Activated CD8-positive, alpha-beta T cell treated with anti-CD3 and anti-CD28 coated beads, Interleukin-2, amount 10 ng/mL, durations not matched to agents 7 days and 5 days (primary cell): ENCODE measurements around the gene SUV39H1. TPM values are rescaled to one million over a fixed set of nuclear protein-coding genes. Genes with fewer than 3 reads are reported as not detected.
"Not testable (repeated sequence)": the region's sequence is repeated elsewhere in the genome, so short reads cannot be mapped to it uniquely, and the experiment has no call there.

Experiments used
- ATAC-seq: fragments of 150-1000 bp; cut with Tn5 transposase; one replicate; pipeline ENCODE4 v1.10.0; 2021; ENCODE audit warnings: moderate library complexity
- CTCF ChIA-PET: fragments of 350-600 bp; sonication (Branson Sonifier 250); formaldehyde crosslinking; loops from one replicate; lab custom pipeline; 2021; ENCODE audit warnings: antibody characterized with exemption; lab: Charles Lee
- POLR2A ChIA-PET: fragments of 350-600 bp; sonication (Branson Sonifier 250); formaldehyde crosslinking; loops from one replicate; lab custom pipeline; 2021; ENCODE audit warnings: antibody characterized with exemption; lab: Charles Lee
- DNase-seq: peaks from one replicate; pipeline ENCODE4 v3.0.0-alpha.2; 2020
- H3K27ac Mint-ChIP-seq: one replicate; pipeline ENCODE4 v1.8.0; 2021; ENCODE audit warnings: mild to moderate bottlenecking, mixed read lengths
- H3K27me3 Mint-ChIP-seq: one replicate; pipeline ENCODE4 v1.8.0; 2021; ENCODE audit warnings: low read depth, mixed read lengths
- H3K36me3 Mint-ChIP-seq: one replicate; pipeline ENCODE4 v1.8.0; 2021; ENCODE audit warnings: low read depth, mixed read lengths
- H3K4me1 Mint-ChIP-seq: one replicate; pipeline ENCODE4 v1.8.0; 2021; ENCODE audit warnings: low read depth, mixed read lengths
- H3K4me3 Mint-ChIP-seq: one replicate; pipeline ENCODE4 v1.8.0; 2021; ENCODE audit warnings: mild to moderate bottlenecking, mixed read lengths
- H3K9me3 Mint-ChIP-seq: one replicate; pipeline ENCODE4 v1.8.0; 2022; ENCODE audit warnings: mixed read lengths; ENCODE audit not compliant: insufficient read depth
- total RNA-seq, 2 experiments: library from RNA; stranded (reverse); gene quantifications; one replicate each; pipeline ENCODE4 v1.2.3, GENCODE V29; 2021

Gene SUV39H1
- total RNA-seq, 2 experiments from 2014 or later = 33.2 to 35.3 TPM

GRCh38 chrX:48668187-48668586 is 28.3 kb upstream of the SUV39H1 start:
- H3K27me3 Mint-ChIP-seq, DNase-seq, H3K4me3 Mint-ChIP-seq, H3K27ac Mint-ChIP-seq, POLR2A ChIA-PET, H3K36me3 Mint-ChIP-seq, CTCF ChIA-PET, H3K9me3 Mint-ChIP-seq, H3K4me1 Mint-ChIP-seq, ATAC-seq: not testable (repeated sequence)

GRCh38 chrX:48676106-48676892 is 20.2 kb upstream of the SUV39H1 start:
- Mint-ChIP-seq H3K27ac (peak overlapping the region; percentile 92), H3K4me3 (peak overlapping the region; percentile 92), H3K9me3 (no peaks in the 10 kb centered on the region), H3K27me3 (no peaks in the 10 kb centered on the region), H3K4me1 (peaks cover 33% of the 10 kb centered on the region), H3K36me3 (peaks cover 7% of the 10 kb centered on the region)
- DNase-seq = peak; percentile 89
- ChIA-PET POLR2A (interaction anchor here (1.0 to 1.1 kb wide), 4 partner anchors 19 to 261 kb away, joined by 3 to 4 read pairs (median 3); partner anchors contain the start of gene RBM3), CTCF (interaction anchor here (0.8 kb wide), 1 partner anchor 32 kb away, joined by 3 read pairs; no protein-coding TSS in a partner anchor)
- ATAC-seq = peak; percentile 97

- POLR2A ChIA-PET = interaction anchor here (1.0 to 1.1 kb wide), 4 partner anchors 19 to 261 kb away, joined by 3 to 4 read pairs (median 3); partner anchors contain the start of gene RBM3
- CTCF ChIA-PET = interaction anchor here (0.8 kb wide), 1 partner anchor 32 kb away, joined by 3 read pairs; no protein-coding TSS in a partner anchor
- ATAC-seq = peak; percentile 27
- Mint-ChIP-seq H3K27me3 (no peaks in the 10 kb centered on the region), H3K36me3 (peaks cover 7% of the 10 kb centered on the region), H3K27ac (peak overlapping the region; percentile 92), H3K9me3 (no peaks in the 10 kb centered on the region), H3K4me1 (peaks cover 33% of the 10 kb centered on the region), H3K4me3 (peak overlapping the region; percentile 92)
- DNase-seq = no peak
Measured at GRCh38 chrX:48676893-48677270, 19.7 kb upstream of the SUV39H1 start.

GRCh38 chrX:48677516-48677915 is 19.0 kb upstream of the SUV39H1 start:
- no peaks in the 10 kb centered on the region for H3K9me3 Mint-ChIP-seq

GRCh38 chrX:48680467-48680866 is 16.1 kb upstream of the SUV39H1 start:
- ATAC-seq, H3K27me3 Mint-ChIP-seq, H3K9me3 Mint-ChIP-seq, CTCF ChIA-PET, POLR2A ChIA-PET, H3K4me3 Mint-ChIP-seq: not testable (repeated sequence)
- H3K4me1 Mint-ChIP-seq = peaks cover 55% of the 10 kb centered on the region
- H3K27ac Mint-ChIP-seq = peak overlapping the region; percentile 57
- peak; percentile 63 for DNase-seq
- peaks cover 27% of the 10 kb centered on the region for H3K36me3 Mint-ChIP-seq

More at GRCh38 chrX:48677516-48677915, 19.0 kb upstream of the SUV39H1 start:
- ATAC-seq (no peak), DNase-seq (no peak)
- ChIA-PET CTCF (no interaction called here), POLR2A (interaction anchor here (0.5 to 1.1 kb wide), 2 partner anchors 260 to 300 kb away, joined by 3 read pairs; no protein-coding TSS in a partner anchor)
- peak overlapping the region; percentile 92 for H3K27ac Mint-ChIP-seq
- H3K4me3 Mint-ChIP-seq = peak overlapping the region; percentile 92
- H3K4me1 Mint-ChIP-seq = peaks cover 38% of the 10 kb centered on the region
- peaks cover 7% of the 10 kb centered on the region for H3K36me3 Mint-ChIP-seq
- H3K27me3 Mint-ChIP-seq = no peaks in the 10 kb centered on the region

GRCh38 chrX:48680925-48681324 is 15.6 kb upstream of the SUV39H1 start:
- DNase-seq, POLR2A ChIA-PET, ATAC-seq, CTCF ChIA-PET, H3K9me3 Mint-ChIP-seq, H3K4me3 Mint-ChIP-seq, H3K27me3 Mint-ChIP-seq: not testable (repeated sequence)
- peaks cover 31% of the 10 kb centered on the region for H3K36me3 Mint-ChIP-seq
- peaks cover 55% of the 10 kb centered on the region for H3K4me1 Mint-ChIP-seq
- peak overlapping the region; percentile 57 for H3K27ac Mint-ChIP-seq

- H3K27ac Mint-ChIP-seq = no peak overlapping the region
- ATAC-seq (no peak), DNase-seq (no peak)
- H3K36me3 Mint-ChIP-seq = peaks cover 39% of the 10 kb centered on the region
- no peaks in the 10 kb centered on the region for H3K9me3 Mint-ChIP-seq
- no peak overlapping the region for H3K4me3 Mint-ChIP-seq
- ChIA-PET POLR2A (interaction anchor here (1.0 kb wide), 1 partner anchor 119 kb away, joined by 6 read pairs; no protein-coding TSS in a partner anchor), CTCF (no interaction called here)
- peaks cover 62% of the 10 kb centered on the region for H3K4me1 Mint-ChIP-seq
- no peaks in the 10 kb centered on the region for H3K27me3 Mint-ChIP-seq
Measured at GRCh38 chrX:48681539-48682183, 14.9 kb upstream of the SUV39H1 start.

- Mint-ChIP-seq H3K27ac (peak overlapping the region; percentile 93), H3K36me3 (peaks cover 46% of the 10 kb centered on the region), H3K4me1 (peaks cover 69% of the 10 kb centered on the region)
- H3K27me3 Mint-ChIP-seq, DNase-seq, ATAC-seq, H3K9me3 Mint-ChIP-seq, H3K4me3 Mint-ChIP-seq: not testable (repeated sequence)
- CTCF ChIA-PET = interaction anchor here (1.6 kb wide), 1 partner anchor 34 kb away, joined by 8 read pairs; no protein-coding TSS in a partner anchor
- POLR2A ChIA-PET = interaction anchor here (0.6 to 3.9 kb wide), 4 partner anchors 13 to 215 kb away, joined by 3 to 22 read pairs (median 6); partner anchors contain the start of genes PQBP1 and SUV39H1
Measured at GRCh38 chrX:48682795-48683194, 13.7 kb upstream of the SUV39H1 start.

- Mint-ChIP-seq H3K9me3 (no peaks in the 10 kb centered on the region), H3K27me3 (no peaks in the 10 kb centered on the region), H3K36me3 (peaks cover 48% of the 10 kb centered on the region), H3K4me1 (peaks cover 63% of the 10 kb centered on the region), H3K27ac (peak within 1 kb of the TSS; percentile 93), H3K4me3 (peak within 1 kb of the TSS; percentile 91)
- CTCF ChIA-PET = interaction anchor here (1.0 to 1.6 kb wide), 3 partner anchors 12 to 256 kb away, joined by 3 to 8 read pairs (median 3); no protein-coding TSS in a partner anchor
- POLR2A ChIA-PET = interaction anchor here (0.6 to 3.9 kb wide), 6 partner anchors 12 to 214 kb away, joined by 3 to 22 read pairs (median 4); partner anchors contain the start of genes PQBP1 and SUV39H1
- peak; percentile 89 for ATAC-seq
- peak; percentile 72 for DNase-seq
Measured at GRCh38 chrX:48683411-48683982, 13.0 kb upstream of the SUV39H1 start, which contains the start of gene WAS. Gene WAS (plus strand): TSS chrX:48683799. CDS start chrX:48683854, 55 bp downstream.

GRCh38 chrX:48684134-48684533 is 12.4 kb upstream of the SUV39H1 start:
- H3K9me3 Mint-ChIP-seq = no peaks in the 10 kb centered on the region
- peaks cover 62% of the 10 kb centered on the region for H3K4me1 Mint-ChIP-seq
- no peaks in the 10 kb centered on the region for H3K27me3 Mint-ChIP-seq
- ChIA-PET POLR2A (interaction anchor here (1.4 to 3.9 kb wide), 3 partner anchors 12 to 53 kb away, joined by 4 to 22 read pairs (median 9); partner anchors contain the start of gene SUV39H1), CTCF (interaction anchor here (1.0 to 1.6 kb wide), 3 partner anchors 12 to 255 kb away, joined by 3 to 8 read pairs (median 3); no protein-coding TSS in a partner anchor)
- ATAC-seq (peak; percentile 4), DNase-seq (no peak)
- peak overlapping the region; percentile 91 for H3K4me3 Mint-ChIP-seq
- H3K36me3 Mint-ChIP-seq = peaks cover 51% of the 10 kb centered on the region
- peak overlapping the region; percentile 93 for H3K27ac Mint-ChIP-seq

- no peak overlapping the region for H3K27ac Mint-ChIP-seq
- peaks cover 55% of the 10 kb centered on the region for H3K4me1 Mint-ChIP-seq
- ATAC-seq (no peak), DNase-seq (no peak)
- ChIA-PET POLR2A (interaction anchor here (3.9 kb wide), 1 partner anchor 10 kb away, joined by 22 read pairs; the partner anchor contains the start of gene SUV39H1), CTCF (no interaction called here)
- no peaks in the 10 kb centered on the region for H3K9me3 Mint-ChIP-seq
- H3K4me3 Mint-ChIP-seq = peak overlapping the region; percentile 91
- no peaks in the 10 kb centered on the region for H3K27me3 Mint-ChIP-seq
- H3K36me3 Mint-ChIP-seq = peaks cover 56% of the 10 kb centered on the region
Measured at GRCh38 chrX:48685416-48685815, 11.1 kb upstream of the SUV39H1 start.
